Measurements from ENCODE around the gene KCNK1.

GRCh38 chr1:233620065-233620464, 6.2 kb downstream of the KCNK1 start:
- TF ChIP-seq EZH2 (IDR thresholded peaks at IDR 0.05; ENCODE audit: low read depth, low read length, severe bottlenecking) (no peak), E2F6 (IDR thresholded peaks at IDR 0.05) (no peak), GTF2F1 (IDR thresholded peaks at IDR 0.05; ENCODE audit: borderline replicate concordance, low read depth, low read length) (no peak), RBBP5 (IDR thresholded peaks at IDR 0.05; ENCODE audit: borderline replicate concordance, low read depth, low read length) (no peak), RNF2 (IDR thresholded peaks at IDR 0.05; ENCODE audit: borderline replicate concordance, low read depth, low read length, missing control alignments, poor library complexity, severe bottlenecking) (no peak)

Measured in H1 (cell line).